ENCODE measurements around the gene ARL8B.

The ARL8B gene

GRCh38 chr3:5212628-5213573, 90.8 kb downstream of the ARL8B start:
- peak; percentile 35 for DNase-seq (ENCODE audit: low spot score)

GRCh38 chr3:5213574-5213966, 91.5 kb downstream of the ARL8B start:
- no peak for DNase-seq (ENCODE audit: low spot score)

GRCh38 chr3:5214352-5214751, 92.3 kb downstream of the ARL8B start:
- no peak for DNase-seq (ENCODE audit: low spot score)

- DNase-seq (ENCODE audit: low spot score), result no peak
Measured at GRCh38 chr3:5217824-5218595, 95.9 kb downstream of the ARL8B start.

GRCh38 chr3:5218815-5219214, 96.7 kb downstream of the ARL8B start:
- DNase-seq (ENCODE audit: low spot score), result no peak

- DNase-seq (ENCODE audit: low spot score), result no peak
Measured at GRCh38 chr3:5219216-5219615, 97.1 kb downstream of the ARL8B start.

GRCh38 chr3:5220193-5220592, 98.1 kb downstream of the ARL8B start:
- no peak for DNase-seq (ENCODE audit: low spot score)

GRCh38 chr3:5220667-5221431, 98.8 kb downstream of the ARL8B start:
- DNase-seq (ENCODE audit: low spot score), result no peak

GRCh38 chr3:5221701-5222100, 99.6 kb downstream of the ARL8B start:
- no peak for DNase-seq (ENCODE audit: low spot score)

GRCh38 chr3:5222283-5223005, 100.4 kb downstream of the ARL8B start:
- no peak for DNase-seq (ENCODE audit: low spot score)

- DNase-seq (ENCODE audit: low spot score), result peak; percentile 30
Measured at GRCh38 chr3:5226783-5227182, 104.7 kb downstream of the ARL8B start.

- DNase-seq (ENCODE audit: low spot score), result no peak
Measured at GRCh38 chr3:5227812-5228211, 105.7 kb downstream of the ARL8B start.

GRCh38 chr3:5229414-5229813, 107.3 kb downstream of the ARL8B start:
- DNase-seq (ENCODE audit: low spot score), result no peak

Measured in pons (tissue), 1 donor.